Measurements from ENCODE around the gene PRKCE. TPM values are rescaled to one million over a fixed set of nuclear protein-coding genes. Genes with fewer than 3 reads are reported as not detected.
A peak's percentile ranks its signal among the peaks of the same experiment; 100 is the strongest.

Gene PRKCE
- total RNA-seq, 1 experiment from 2014 or later = 14.8 TPM

- no TSS peak for BruUV-seq (replicated peaks)
- H3K9me3 ChIP-seq (ENCODE audit: control insufficient read depth in 1 of 2, insufficient read depth in 1 of 2, low read depth in 1 of 2, low read length in 2 of 2) = no peaks in the 10 kb centered on the region
- H3K9ac ChIP-seq (ENCODE audit: low read length) = 0 out of 2 replicates have a peak overlapping the region, but pooled peaks have one; percentile 5
- H4K20me1 ChIP-seq (ENCODE audit: insufficient read depth) = no peaks in the 10 kb centered on the region
- ChIA-PET RAD21 (ENCODE audit: low non-redundant PET in 1 of 2, low total read pairs in 2 of 2, uncharacterized antibody in 2 of 2, unreplicated experiment in 2 of 2) (no interaction called here), POLR2A (no interaction called here), CTCF (no interaction called here)
- no peaks in the 10 kb centered on the region for H3K36me3 ChIP-seq (ENCODE audit: control insufficient read depth in 1 of 2, insufficient read depth in 2 of 2, low read length in 2 of 2)
- H3K9me2 ChIP-seq (ENCODE audit: insufficient read depth) = no peaks in the 10 kb centered on the region
- H3K4me3 ChIP-seq (replicated peaks in 1 of 2; ENCODE audit: low read depth in 1 of 2, low read length in 2 of 2) = no peak overlapping the region
- H3K27ac ChIP-seq (ENCODE audit: low read depth, low read length) = peak overlapping the region; percentile 22
- ATAC-seq = peak; percentile 76
- H3K27me3 ChIP-seq (ENCODE audit: insufficient read depth, low read length) = no peaks in the 10 kb centered on the region
- peaks cover 8 to 26% of the 10 kb centered on the region in 2 experiments for H3K4me1 ChIP-seq (ENCODE audit: control insufficient read depth in 1 of 2, insufficient read depth in 2 of 2, low read length in 2 of 2)
- DNase-seq (ENCODE audit: low read depth, low spot score) = peak; percentile 48
- H3K79me2 ChIP-seq (ENCODE audit: insufficient read depth, low read length) = no peaks in the 10 kb centered on the region
- H3K4me2 ChIP-seq (ENCODE audit: low read length) = peak overlapping the region; percentile 47
- no peak overlapping the region for H2AFZ ChIP-seq (ENCODE audit: low read depth, low read length, poor library complexity, severe bottlenecking)
- intact Hi-C loops (cut with micrococcal nuclease) = no loop called here
- TF ChIP-seq POLR2AphosphoS5 (IDR thresholded peaks at IDR 0.05; ENCODE audit: low read depth, low read length) (peak; percentile 38; the same call in 1 of the 2 replicates), REST (IDR thresholded peaks at IDR 0.05; ENCODE audit: low read depth) (no peak), YY1 (IDR thresholded peaks at IDR 0.05; ENCODE audit: extremely low read depth, insufficient replicate concordance, low read depth, low read length) (peak; percentile 68), EGR1 (IDR thresholded peaks at IDR 0.05; ENCODE audit: low read depth) (peak; percentile 17; the same call in 1 of the 2 replicates), EZH2 (IDR thresholded peaks at IDR 0.05) (no peak), CEBPB (IDR thresholded peaks at IDR 0.05; ENCODE audit: low read depth) (0 out of 2 replicates have a peak, but pooled peaks have one; percentile 30), ELF1 (IDR thresholded peaks at IDR 0.05; ENCODE audit: borderline replicate concordance, low read depth) (no peak; the same call in 1 of the 2 replicates), FOSL1 (IDR thresholded peaks at IDR 0.05; ENCODE audit: low read depth) (peak; percentile 85), ZFX (IDR thresholded peaks at IDR 0.05) (no peak), SIN3A (IDR thresholded peaks at IDR 0.05; ENCODE audit: low read depth) (peak; percentile 77), CTCF (IDR thresholded peaks at IDR 0.05 in 2 of 3, conservative IDR thresholded peaks at IDR 0.05 in 1 of 3; ENCODE audit: borderline replicate concordance in 1 of 3, insufficient read depth in 1 of 3, low read depth in 2 of 3, low read length in 2 of 3) (no peak), SRF (IDR thresholded peaks at IDR 0.05; ENCODE audit: low read depth) (peak; percentile 84), POLR2A (IDR thresholded peaks at IDR 0.05; ENCODE audit: borderline replicate concordance, extremely low read depth, insufficient read depth, insufficient read length) (no peak), ZNF274 (IDR thresholded peaks at IDR 0.05; ENCODE audit: low read depth, low read length) (no peak), CBX3 (IDR thresholded peaks at IDR 0.05; ENCODE audit: low read depth) (peak; percentile 90; the same call in 1 of the 2 replicates), RAD21 (IDR thresholded peaks at IDR 0.05; ENCODE audit: low read depth) (peak; percentile 25), ATF3 (IDR thresholded peaks at IDR 0.05) (no peak), ZBTB33 (IDR thresholded peaks at IDR 0.05; ENCODE audit: extremely low read depth, insufficient replicate concordance, low read length) (no peak), SP1 (IDR thresholded peaks at IDR 0.05; ENCODE audit: low read depth) (peak; percentile 85), JUND (IDR thresholded peaks at IDR 0.05) (peak; percentile 87), EZH2phosphoT487 (IDR thresholded peaks at IDR 0.05; ENCODE audit: borderline replicate concordance) (no peak)
These were observed 258.3 kb downstream of the PRKCE start for GRCh38 chr2:45909677-45910191.
